Right lobe of liver (tissue), 6 donors: ENCODE data around the gene CCR9. TPM values are rescaled to one million over a fixed set of nuclear protein-coding genes. Genes with fewer than 3 reads are reported as not detected.

Experiments used
- ATAC-seq, 4 donors: fragments of 200-7000 bp; cut with Tn5 transposase; one replicate each; pipeline ENCODE4 v1.9.1; 2020; ENCODE audit warnings: mild to moderate bottlenecking in 4 of 4, moderate library complexity in 4 of 4
- DNase-seq, 3 donors: peaks; one replicate each; pipeline ENCODE4 v3.0.0-alpha.2; 2020
- H3K27ac ChIP-seq, 3 donors: fragments of 200-600 bp; one replicate each; pipeline ENCODE4 v1.8.0; 2022
- H3K27me3 ChIP-seq, 2 donors: fragments of 200-600 bp; one replicate each; pipeline ENCODE4 v1.8.0; 2022
- H3K36me3 ChIP-seq, 4 donors: fragments of 200-600 bp; sonication (generic) in 1 of 4; one replicate each; pipeline versions ENCODE4 v1.5.1 to v1.8.0; 2017 to 2022; ENCODE audit warnings: control low read depth in 1 of 4
- H3K4me1 ChIP-seq, 4 donors: fragments of 200-600 bp; sonication (generic) in 1 of 4; one replicate each; pipeline versions ENCODE4 v1.5.1 to v1.8.0; 2017 to 2022; ENCODE audit warnings: control low read depth in 1 of 4
- H3K4me3 ChIP-seq, 3 donors: fragments of 200-600 bp; one replicate each; pipeline ENCODE4 v1.8.0; 2022
- H3K9me3 ChIP-seq, 4 donors: fragments of 200-600 bp; sonication (generic) in 1 of 4; one replicate each; pipeline versions ENCODE4 v1.5.1 to v1.8.0; 2017 to 2022; ENCODE audit warnings: control low read depth in 1 of 4
- POLR2A ChIP-seq: fragments of 450-650 bp; IDR thresholded peaks from one replicate; pipeline ENCODE4 v1.6.1; 2017; ENCODE audit warnings: antibody characterized with exemption, mild to moderate bottlenecking
- WGBS: methylation state at CpG from one replicate; pipeline ENCODE4 v1.1.6; 2018; ENCODE audit warnings: low coverage, low lambda C conversion rate; ENCODE audit not compliant: insufficient coverage; ENCODE audit errors: missing lambda C conversion rate; 5-methylcytosine and 5-hydroxymethylcytosine counted together
- intact Hi-C, 2 donors: fragments of 100-400 bp; cut with DNase I; formaldehyde crosslinking; loops; one replicate each; pipeline versions ENCODE4 v1.11.2 to v1.14.1; 2022
- total RNA-seq, 6 experiments: library from RNA; depleted of rRNA in 2 of 6; stranded (reverse); fragments of >200 nt in 2 of 6; fragmentation: NEBNext Ultra II Directional in 3 of 6; extraction: Animal tissue kit (Norgen Biotek cat#: 25700) in 3 of 6; gene quantifications; one replicate each; pipeline versions ENCODE4 v1.1.0 to v1.2.4, GENCODE V29; 2016 to 2023
- TF ChIP-seq, protein P1 (sequence below), 4 donors: fragments of 200-600 bp in 3 of 4; fragments of 450-650 bp in 1 of 4; IDR thresholded peaks; one replicate each; pipeline versions ENCODE4 v1.5.1 to v1.8.0; 2016 to 2022; ENCODE audit warnings: antibody characterized with exemption in 4 of 4, mild to moderate bottlenecking in 2 of 4
- donor health status: DM: no; HTN: yes; CAD: no.
- donor health status: DM: no; HTN: no; CAD: no.
- donor health status: DM: no; HTN: no; CAD: no.
- donor health status: DM: no; HTN: yes; CAD: no.
- donor health status: DM: no; HTN: yes; CAD: no.

CCR9 gene
- total RNA-seq, 6 experiments from 2014 or later: 0.07 to 0.09 (median 0.07) TPM; not detected in 3

DNA sequence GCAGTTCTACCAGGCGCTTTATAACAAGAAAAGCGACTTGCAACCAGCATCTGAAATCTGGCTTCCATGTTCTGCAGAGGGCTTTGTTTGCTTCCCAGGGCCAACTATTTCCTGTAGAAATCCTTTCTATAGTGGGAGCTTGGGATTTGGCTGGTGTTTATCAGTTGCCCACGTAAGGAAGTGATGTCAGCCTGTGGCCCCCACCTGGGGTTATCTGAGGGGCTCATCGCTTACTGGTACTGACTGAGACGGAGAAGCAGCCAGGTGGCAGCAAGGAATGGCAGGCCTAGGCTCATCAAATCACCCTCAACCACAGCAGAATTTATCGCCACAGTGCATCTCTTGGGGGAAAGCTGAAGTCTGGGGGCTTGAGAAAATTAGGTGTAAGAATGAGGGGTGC is 14.6 kb upstream of the CCR9 start:
- H3K27ac ChIP-seq: no peak overlapping the region
- H3K27me3 ChIP-seq: no peaks in the 10 kb centered on the region
- no peak for TF ChIP-seq POLR2A
- TF ChIP-seq, protein P1, sequence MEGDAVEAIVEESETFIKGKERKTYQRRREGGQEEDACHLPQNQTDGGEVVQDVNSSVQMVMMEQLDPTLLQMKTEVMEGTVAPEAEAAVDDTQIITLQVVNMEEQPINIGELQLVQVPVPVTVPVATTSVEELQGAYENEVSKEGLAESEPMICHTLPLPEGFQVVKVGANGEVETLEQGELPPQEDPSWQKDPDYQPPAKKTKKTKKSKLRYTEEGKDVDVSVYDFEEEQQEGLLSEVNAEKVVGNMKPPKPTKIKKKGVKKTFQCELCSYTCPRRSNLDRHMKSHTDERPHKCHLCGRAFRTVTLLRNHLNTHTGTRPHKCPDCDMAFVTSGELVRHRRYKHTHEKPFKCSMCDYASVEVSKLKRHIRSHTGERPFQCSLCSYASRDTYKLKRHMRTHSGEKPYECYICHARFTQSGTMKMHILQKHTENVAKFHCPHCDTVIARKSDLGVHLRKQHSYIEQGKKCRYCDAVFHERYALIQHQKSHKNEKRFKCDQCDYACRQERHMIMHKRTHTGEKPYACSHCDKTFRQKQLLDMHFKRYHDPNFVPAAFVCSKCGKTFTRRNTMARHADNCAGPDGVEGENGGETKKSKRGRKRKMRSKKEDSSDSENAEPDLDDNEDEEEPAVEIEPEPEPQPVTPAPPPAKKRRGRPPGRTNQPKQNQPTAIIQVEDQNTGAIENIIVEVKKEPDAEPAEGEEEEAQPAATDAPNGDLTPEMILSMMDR (IDR thresholded peaks at IDR 0.05): no peak
- no peaks in the 10 kb centered on the region for H3K9me3 ChIP-seq
- H3K4me3 ChIP-seq: no peak overlapping the region
- WGBS: 84% methylated on average over 6 of the region's 6 CpGs
- no peaks in the 10 kb centered on the region for H3K36me3 ChIP-seq
- intact Hi-C loops: no loop called here
- ATAC-seq: no peak
- no peak for DNase-seq
- no peaks in the 10 kb centered on the region for H3K4me1 ChIP-seq

DNA sequence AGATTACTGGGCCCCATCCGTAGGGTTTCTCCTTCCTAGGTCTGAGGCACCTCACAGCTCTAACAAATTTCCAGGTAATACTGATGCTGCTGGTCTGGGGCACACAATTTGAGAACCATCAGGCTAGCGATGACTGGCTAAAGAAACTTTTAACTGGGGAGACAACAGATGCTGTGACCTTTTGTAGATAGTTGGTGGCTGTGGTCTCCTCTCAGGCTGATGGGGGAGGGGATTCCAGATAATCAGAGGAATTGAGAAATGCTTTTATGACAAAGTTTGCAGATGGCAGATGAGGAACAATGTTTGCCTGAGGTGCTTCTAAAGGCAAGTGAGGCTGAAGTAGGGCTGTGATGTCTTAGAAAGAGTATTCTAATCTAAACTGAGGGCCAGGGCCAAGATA is 13.8 kb upstream of the CCR9 start:
- Histone ChIP-seq H3K4me3 (no peak overlapping the region), H3K27ac (no peak overlapping the region), H3K9me3 (no peaks in the 10 kb centered on the region), H3K27me3 (no peaks in the 10 kb centered on the region), H3K4me1 (no peaks in the 10 kb centered on the region), H3K36me3 (no peaks in the 10 kb centered on the region)
- intact Hi-C loops: no loop called here
- TF ChIP-seq, protein P1 (IDR thresholded peaks at IDR 0.05): no peak
- no peak for TF ChIP-seq POLR2A
- 69% methylated on average over 2 of the region's 2 CpGs for whole genome bisulfite sequencing
- ATAC-seq (no peak), DNase-seq (no peak)

DNA sequence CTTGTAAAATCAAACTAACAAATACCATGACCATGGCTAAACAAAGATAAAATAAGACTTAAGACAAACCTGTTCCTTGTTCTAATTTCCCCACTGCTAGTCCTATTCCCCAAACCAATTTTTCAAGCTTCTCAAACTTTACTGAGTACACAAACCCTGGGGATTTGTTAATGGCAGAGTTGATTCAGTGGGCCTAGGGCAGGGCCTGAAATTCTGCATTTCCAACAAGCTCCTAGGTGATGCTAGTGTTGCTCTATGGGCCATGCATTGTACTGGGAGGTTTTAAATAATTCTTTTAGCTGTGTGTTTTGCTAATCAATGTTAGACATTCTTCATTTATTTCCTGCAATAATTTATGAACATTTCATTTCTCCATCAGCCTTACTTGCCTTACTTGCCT is 13.3 kb upstream of the CCR9 start:
- Histone ChIP-seq H3K36me3 (no peaks in the 10 kb centered on the region), H3K4me3 (no peak overlapping the region), H3K27me3 (no peaks in the 10 kb centered on the region), H3K9me3 (no peaks in the 10 kb centered on the region), H3K27ac (no peak overlapping the region), H3K4me1 (no peaks in the 10 kb centered on the region)
- DNase-seq (no peak), ATAC-seq (no peak)
- intact Hi-C loops: no loop called here
- TF ChIP-seq POLR2A: no peak
- TF ChIP-seq, protein P1 (IDR thresholded peaks at IDR 0.05): no peak

DNA sequence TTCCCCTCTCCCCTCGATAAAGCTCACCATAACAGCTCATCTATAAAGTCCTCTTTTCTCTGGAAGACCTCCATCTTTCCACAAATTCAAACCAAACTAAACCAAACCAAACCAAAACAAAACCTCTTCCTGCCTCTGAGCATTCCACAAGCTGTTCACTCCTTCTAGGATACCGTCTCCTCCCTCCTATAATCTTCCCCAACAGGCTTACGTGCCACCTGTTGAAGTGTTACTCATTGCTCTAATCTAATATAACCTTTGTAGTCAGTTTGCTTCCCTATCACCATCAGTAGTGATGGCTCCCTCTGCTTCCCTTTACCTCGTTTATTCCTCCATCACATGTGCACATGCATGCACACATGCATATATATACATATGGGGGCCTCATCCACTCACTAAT is 12.7 kb upstream of the CCR9 start:
- no peaks in the 10 kb centered on the region for H3K27me3 ChIP-seq
- intact Hi-C loops: no loop called here
- no peaks in the 10 kb centered on the region for H3K9me3 ChIP-seq
- WGBS: 90% methylated on average over 4 of the region's 4 CpGs
- no peak overlapping the region for H3K4me3 ChIP-seq
- ATAC-seq (no peak), DNase-seq (no peak)
- H3K4me1 ChIP-seq: no peaks in the 10 kb centered on the region
- H3K27ac ChIP-seq: no peak overlapping the region
- TF ChIP-seq, protein P1 (IDR thresholded peaks at IDR 0.05): no peak
- TF ChIP-seq POLR2A: no peak
- H3K36me3 ChIP-seq: no peaks in the 10 kb centered on the region

DNA sequence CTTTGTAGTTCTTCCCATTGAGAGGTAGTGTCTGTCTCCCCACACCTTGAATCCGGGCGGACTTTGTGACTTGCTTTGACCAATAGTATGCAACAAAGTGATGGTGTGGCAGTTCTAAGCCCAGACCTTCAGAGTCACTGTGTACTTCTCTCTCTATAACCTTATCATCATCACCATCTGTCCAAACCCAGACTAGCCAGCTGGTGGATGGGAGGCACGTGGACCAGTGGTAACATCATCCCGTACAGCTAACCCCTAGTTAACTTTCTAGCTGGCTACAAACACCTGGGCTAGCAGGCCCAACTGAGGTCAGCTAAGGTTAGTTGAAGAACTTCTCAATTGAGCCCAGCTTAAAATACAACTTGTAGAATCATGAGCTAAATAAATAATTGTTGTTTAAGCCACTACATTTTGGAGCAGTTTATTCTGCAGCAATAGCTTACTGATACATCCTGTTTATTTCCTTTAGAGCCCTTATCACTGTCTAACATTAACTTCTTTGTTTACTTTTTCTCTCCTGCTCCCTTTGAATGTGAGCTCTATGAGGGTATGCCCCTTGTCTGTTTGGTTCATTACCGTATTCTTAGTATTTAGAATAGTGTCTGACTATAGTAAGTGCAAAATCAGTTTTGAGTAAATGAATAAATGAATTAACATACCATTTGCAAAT is 11.5 kb upstream of the CCR9 start:
- Histone ChIP-seq H3K9me3 (no peaks in the 10 kb centered on the region), H3K4me3 (no peak overlapping the region), H3K27me3 (no peaks in the 10 kb centered on the region), H3K27ac (no peak overlapping the region), H3K36me3 (no peaks in the 10 kb centered on the region), H3K4me1 (no peaks in the 10 kb centered on the region)
- ATAC-seq (no peak), DNase-seq (no peak)
- TF ChIP-seq, protein P1 (IDR thresholded peaks at IDR 0.05): no peak
- no peak for TF ChIP-seq POLR2A
- 88% methylated on average over 5 of the region's 5 CpGs for WGBS
- intact Hi-C loops: no loop called here
